Neural cell (in vitro differentiated cells): ENCODE data around the gene MIPOL1. TPM values are rescaled to one million over a fixed set of nuclear protein-coding genes. Genes with fewer than 3 reads are reported as not detected.
"Not testable (repeated sequence)": the region's sequence is repeated elsewhere in the genome, so short reads cannot be mapped to it uniquely, and the experiment has no call there.

Source experiments
- H2AFZ ChIP-seq: fragments of 200-600, 300-800 bp; sonication (generic), shearing (Covaris generic); 2 replicates; pipeline ENCODE4 v1.6.0; 2014; ENCODE audit warnings: low read depth, mild to moderate bottlenecking, antibody characterized with exemption, low read length, moderate library complexity
- H3F3A ChIP-seq: fragments of 200-600 bp; shearing (Covaris generic); 2 replicates; pipeline ENCODE4 v1.6.1; 2016; ENCODE audit warnings: mild to moderate bottlenecking, moderate library complexity, mixed read lengths, antibody characterized with exemption, low read length; ENCODE audit not compliant: insufficient read depth, poor library complexity, severe bottlenecking
- H3K27ac ChIP-seq: fragments of 200-600, 300-800 bp; sonication (generic), shearing (Covaris generic); 2 replicates; pipeline ENCODE4 v1.5.1; 2014; ENCODE audit warnings: mild to moderate bottlenecking, low read length, moderate library complexity
- H3K27me3 ChIP-seq: fragments of 300-800, 200-600 bp; sonication (generic), shearing (Covaris generic); 2 replicates; pipeline ENCODE4 v1.6.0; 2014; ENCODE audit warnings: mild to moderate bottlenecking, low read depth, low read length, moderate library complexity; ENCODE audit not compliant: insufficient read depth
- H3K36me3 ChIP-seq: fragments of 300-800, 200-600 bp; sonication (generic), shearing (Covaris generic); 2 replicates; pipeline ENCODE4 v1.5.1; 2014; ENCODE audit warnings: mild to moderate bottlenecking, antibody characterized with exemption, low read length, moderate library complexity; ENCODE audit not compliant: insufficient read depth
- H3K4me2 ChIP-seq: fragments of 300-800, 200-600 bp; sonication (generic), shearing (Covaris generic); 2 replicates; pipeline ENCODE4 v1.6.0; 2014; ENCODE audit warnings: mild to moderate bottlenecking, low read length
- H3K4me3 ChIP-seq: fragments of 300-800, 200-600 bp; sonication (generic), shearing (Covaris generic); 2 replicates; pipeline ENCODE4 v1.5.1; 2014; ENCODE audit warnings: mild to moderate bottlenecking, low read length, moderate library complexity
- H3K79me2 ChIP-seq: fragments of 200-600 bp; shearing (Covaris generic); replicated peaks from 2 replicates; pipeline ENCODE4 v1.6.0; 2014; ENCODE audit warnings: mild to moderate bottlenecking, low read length, moderate library complexity; ENCODE audit not compliant: insufficient read depth
- H3K9ac ChIP-seq: fragments of 300-800, 200-600 bp; sonication (generic), shearing (Covaris generic); 2 replicates; pipeline ENCODE4 v1.6.1; 2016; ENCODE audit warnings: mild to moderate bottlenecking, low read length, mixed read lengths
- H3K9me2 ChIP-seq: fragments of 200-600 bp; shearing (Covaris generic); 2 replicates; pipeline ENCODE4 v1.6.1; 2016; ENCODE audit warnings: mild to moderate bottlenecking, low read length, mixed read lengths; ENCODE audit not compliant: insufficient read depth
- H3K9me3 ChIP-seq: fragments of 200-600, 300-800 bp; sonication (generic), shearing (Covaris generic); 2 replicates; pipeline ENCODE4 v1.6.1; 2016; ENCODE audit warnings: mild to moderate bottlenecking, mixed run types, low read length, moderate library complexity, mixed read lengths
- H4K20me1 ChIP-seq: fragments of 200-600 bp; shearing (Covaris generic); 2 replicates; pipeline ENCODE4 v1.6.1; 2016; ENCODE audit warnings: mild to moderate bottlenecking, mixed run types; ENCODE audit not compliant: insufficient read depth
- CTCF ChIP-seq: fragments of 450-650 bp; IDR thresholded peaks from 2 replicates; pipeline ENCODE4 v1.5.1; 2014; ENCODE audit warnings: antibody characterized with exemption, mild to moderate bottlenecking, moderate library complexity; ENCODE audit not compliant: poor library complexity, severe bottlenecking
- EP300 ChIP-seq: fragments of 450-650 bp; conservative IDR thresholded peaks from 2 replicates; pipeline ENCODE4 v1.6.1; 2014; ENCODE audit warnings: antibody characterized with exemption, mild to moderate bottlenecking, moderate library complexity; ENCODE audit not compliant: poor library complexity, severe bottlenecking
- EZH2 ChIP-seq: fragments of 200-600, 300-800 bp; shearing (Covaris generic), sonication (generic); IDR thresholded peaks from 2 replicates; pipeline ENCODE4 v1.6.1; 2014; ENCODE audit warnings: antibody characterized with exemption, low read length, borderline replicate concordance, mild to moderate bottlenecking; ENCODE audit not compliant: insufficient read depth, poor library complexity, severe bottlenecking
- MXI1 ChIP-seq: fragments of 450-650 bp; conservative IDR thresholded peaks from 2 replicates; pipeline ENCODE4 v1.6.1; 2014; ENCODE audit warnings: antibody characterized with exemption, mild to moderate bottlenecking; ENCODE audit not compliant: poor library complexity, severe bottlenecking
- POLR2AphosphoS5 ChIP-seq: IDR thresholded peaks from 2 replicates; pipeline ENCODE4 v1.6.1; 2012
- RAD21 ChIP-seq: fragments of 450-650 bp; conservative IDR thresholded peaks from 2 replicates; pipeline ENCODE4 v1.6.1; 2014; ENCODE audit warnings: antibody characterized with exemption, mild to moderate bottlenecking, moderate library complexity
- REST ChIP-seq: IDR thresholded peaks from 2 replicates; pipeline ENCODE4 v1.6.1; 2012; ENCODE audit warnings: borderline replicate concordance
- SMC3 ChIP-seq: fragments of 450-650 bp; conservative IDR thresholded peaks from 2 replicates; pipeline ENCODE4 v1.6.1; 2014; ENCODE audit warnings: antibody characterized with exemption, mild to moderate bottlenecking, moderate library complexity; ENCODE audit not compliant: poor library complexity
- TAF1 ChIP-seq: IDR thresholded peaks from 2 replicates; pipeline ENCODE4 v1.6.1; 2012; ENCODE audit warnings: low read depth
- polyA plus RNA-seq: library from polyadenylated mRNA; depleted of rRNA; stranded (reverse); fragments of >200 nt; gene quantifications from 2 replicates; pipeline ENCODE4 v1.2.3, GENCODE V29; 2014

Gene MIPOL1
- polyA plus RNA-seq, 1 donor from 2014 or later, result 1.3 TPM

- Histone ChIP-seq H3K79me2 (no peaks in the 10 kb centered on the region), H4K20me1 (no peaks in the 10 kb centered on the region), H3K4me3 (no peak overlapping the region), H3K27ac (no peak overlapping the region), H3K4me2 (no peak overlapping the region), H2AFZ (no peak overlapping the region), H3K9me3 (no peaks in the 10 kb centered on the region), H3F3A (no peaks in the 10 kb centered on the region), H3K36me3 (no peaks in the 10 kb centered on the region), H3K27me3 (no peaks in the 10 kb centered on the region), H3K9me2 (no peaks in the 10 kb centered on the region), H3K9ac (no peak overlapping the region)
- TF ChIP-seq EZH2, result no peak
- no peak for TF ChIP-seq REST
- TF ChIP-seq SMC3, result no peak
- TF ChIP-seq RAD21, result no peak
- TF ChIP-seq CTCF, result no peak
- no peak for TF ChIP-seq MXI1
- no peak for TF ChIP-seq TAF1
- TF ChIP-seq EP300, result no peak
- no peak for TF ChIP-seq POLR2AphosphoS5
These were observed 256.2 kb downstream of the MIPOL1 start for GRCh38 chr14:37453985-37454384.

- Histone ChIP-seq H3K27ac (no peak overlapping the region), H3K27me3 (no peaks in the 10 kb centered on the region), H3K79me2 (no peaks in the 10 kb centered on the region), H3K4me2 (no peak overlapping the region), H3K9me2 (no peaks in the 10 kb centered on the region), H4K20me1 (no peaks in the 10 kb centered on the region), H3K9me3 (no peaks in the 10 kb centered on the region), H2AFZ (no peak overlapping the region), H3K9ac (no peak overlapping the region), H3K36me3 (no peaks in the 10 kb centered on the region), H3F3A (no peaks in the 10 kb centered on the region), H3K4me3 (no peak overlapping the region)
- TF ChIP-seq REST, result no peak
These were observed 259.6 kb downstream of the MIPOL1 start for GRCh38 chr14:37457334-37457733.

- not testable (repeated sequence) for H4K20me1 ChIP-seq, H3K4me2 ChIP-seq, H3K27me3 ChIP-seq, H3K9ac ChIP-seq, H3K9me2 ChIP-seq, H3K79me2 ChIP-seq, H3K9me3 ChIP-seq, H3K4me3 ChIP-seq, H3F3A ChIP-seq, H3K27ac ChIP-seq, H3K36me3 ChIP-seq, H2AFZ ChIP-seq
These were observed 264.7 kb downstream of the MIPOL1 start for GRCh38 chr14:37462426-37462825.
